Endodermal cell (in vitro differentiated cells): ENCODE measurements around the gene ANKRD29. TPM values are rescaled to one million over a fixed set of nuclear protein-coding genes. Genes with fewer than 3 reads are reported as not detected.

Experiments used
- DNase-seq: peaks from one replicate; pipeline ENCODE4 v3.0.0-alpha.2; 2017
- H3K27ac ChIP-seq: 2 replicates; pipeline ENCODE4 v1.5.1; 2013; ENCODE audit warnings: mild to moderate bottlenecking, low read depth, low read length, moderate library complexity
- H3K27me3 ChIP-seq: 2 replicates; pipeline ENCODE4 v1.6.1; 2013; ENCODE audit warnings: mild to moderate bottlenecking, low read length, moderate library complexity; ENCODE audit not compliant: insufficient read depth, control insufficient read depth, poor library complexity, severe bottlenecking
- H3K36me3 ChIP-seq: 2 replicates; pipeline ENCODE4 v1.7.0; 2013; ENCODE audit warnings: mild to moderate bottlenecking, low read length, moderate library complexity; ENCODE audit not compliant: control insufficient read depth, insufficient read depth
- H3K4me1 ChIP-seq: one replicate; pipeline ENCODE4 v1.7.0; 2013; ENCODE audit warnings: low read length; ENCODE audit not compliant: control insufficient read depth, insufficient read depth
- H3K4me3 ChIP-seq: 2 replicates; pipeline ENCODE4 v1.5.1; 2013; ENCODE audit warnings: mild to moderate bottlenecking, low read length, moderate library complexity
- H3K9ac ChIP-seq: 2 replicates; pipeline ENCODE4 v1.6.1; 2013; ENCODE audit warnings: mild to moderate bottlenecking, low read length, moderate library complexity; ENCODE audit not compliant: poor library complexity, severe bottlenecking; ENCODE audit errors: extremely low read depth
- H3K9me3 ChIP-seq: 2 replicates; pipeline ENCODE4 v1.6.1; 2013; ENCODE audit warnings: mild to moderate bottlenecking, low read length, moderate library complexity; ENCODE audit not compliant: control insufficient read depth
- H3K27ac Mint-ChIP-seq: 2 replicates; pipeline ENCODE4 v1.8.0; 2020; ENCODE audit warnings: mixed read lengths
- H3K27me3 Mint-ChIP-seq: 2 replicates; pipeline ENCODE4 v1.8.0; 2021; ENCODE audit warnings: mild to moderate bottlenecking, mixed read lengths; ENCODE audit not compliant: insufficient read depth
- H3K36me3 Mint-ChIP-seq: 2 replicates; pipeline ENCODE4 v1.8.0; 2020; ENCODE audit warnings: low read depth, mixed read lengths
- H3K4me1 Mint-ChIP-seq: 2 replicates; pipeline ENCODE4 v1.8.0; 2020; ENCODE audit warnings: mixed read lengths
- H3K4me3 Mint-ChIP-seq: 2 replicates; pipeline ENCODE4 v1.8.0; 2020; ENCODE audit warnings: mild to moderate bottlenecking, moderate library complexity, mixed read lengths
- H3K9me3 Mint-ChIP-seq: 2 replicates; pipeline ENCODE4 v1.8.0; 2020; ENCODE audit warnings: mild to moderate bottlenecking, mixed read lengths
- WGBS, 2 experiments: methylation state at CpG; one replicate each; pipeline versions ENCODE4 v1.1.5 to v1.1.7; 2013; ENCODE audit warnings: missing lambda C conversion rate in 2 of 2, mixed read lengths in 1 of 2; ENCODE audit not compliant: insufficient coverage in 1 of 2, insufficient read length in 1 of 2; 5-methylcytosine and 5-hydroxymethylcytosine counted together
- total RNA-seq, 2 donors: library from RNA; stranded (reverse); fragmentation: NEBNext Ultra II Directional in 1 of 2; extraction: Animal tissue kit (Norgen Biotek cat#: 25700) in 1 of 2; gene quantifications; 2 replicates in 1 of 2; 3 replicates in 1 of 2; pipeline ENCODE4 v1.2.1, GENCODE V29; 2021
- TF ChIP-seq, protein P1 (sequence below): fragments of 200-600 bp; sonication (generic); conservative IDR thresholded peaks from 2 replicates; pipeline ENCODE4 v1.5.0; 2021; ENCODE audit warnings: antibody characterized with exemption, mild to moderate bottlenecking

ANKRD29 gene
- total RNA-seq, 2 donors from 2014 or later, result 0.44 to 0.73 TPM

DNA sequence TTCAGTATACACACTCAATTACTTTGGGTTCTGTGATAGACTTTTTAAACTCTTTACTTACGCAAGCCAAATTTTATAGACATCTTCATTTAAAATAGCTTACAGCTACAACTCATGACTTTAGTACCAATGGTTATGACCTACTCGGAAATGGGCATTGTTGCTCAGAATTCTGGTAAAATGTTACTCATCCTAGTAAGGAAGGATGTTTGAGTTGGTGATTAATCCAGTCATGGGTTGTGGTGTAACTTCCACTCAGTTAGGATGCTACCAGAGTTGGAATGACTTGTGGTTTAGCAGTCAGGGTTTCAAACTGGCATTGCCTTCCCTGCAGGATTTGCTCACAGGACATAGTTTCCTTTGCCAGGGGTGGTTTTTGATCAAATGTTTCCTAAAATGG lies 69.0 kb downstream of the ANKRD29 start:
- Histone ChIP-seq H3K27me3 (no peaks in the 10 kb centered on the region), H3K36me3 (no peaks in the 10 kb centered on the region), H3K27ac (no peak overlapping the region), H3K9ac (no peak overlapping the region), H3K4me3 (no peak overlapping the region), H3K4me1 (no peaks in the 10 kb centered on the region), H3K9me3 (no peaks in the 10 kb centered on the region)
- Mint-ChIP-seq H3K4me3 (no peak overlapping the region), H3K27ac (no peak overlapping the region), H3K9me3 (no peaks in the 10 kb centered on the region), H3K4me1 (no peaks in the 10 kb centered on the region), H3K36me3 (no peaks in the 10 kb centered on the region), H3K27me3 (peaks cover 2% of the 10 kb centered on the region)
- 85 to 98% methylated on average over 2 of the region's 2 CpGs for WGBS, 2 experiments
- TF ChIP-seq, protein P1, sequence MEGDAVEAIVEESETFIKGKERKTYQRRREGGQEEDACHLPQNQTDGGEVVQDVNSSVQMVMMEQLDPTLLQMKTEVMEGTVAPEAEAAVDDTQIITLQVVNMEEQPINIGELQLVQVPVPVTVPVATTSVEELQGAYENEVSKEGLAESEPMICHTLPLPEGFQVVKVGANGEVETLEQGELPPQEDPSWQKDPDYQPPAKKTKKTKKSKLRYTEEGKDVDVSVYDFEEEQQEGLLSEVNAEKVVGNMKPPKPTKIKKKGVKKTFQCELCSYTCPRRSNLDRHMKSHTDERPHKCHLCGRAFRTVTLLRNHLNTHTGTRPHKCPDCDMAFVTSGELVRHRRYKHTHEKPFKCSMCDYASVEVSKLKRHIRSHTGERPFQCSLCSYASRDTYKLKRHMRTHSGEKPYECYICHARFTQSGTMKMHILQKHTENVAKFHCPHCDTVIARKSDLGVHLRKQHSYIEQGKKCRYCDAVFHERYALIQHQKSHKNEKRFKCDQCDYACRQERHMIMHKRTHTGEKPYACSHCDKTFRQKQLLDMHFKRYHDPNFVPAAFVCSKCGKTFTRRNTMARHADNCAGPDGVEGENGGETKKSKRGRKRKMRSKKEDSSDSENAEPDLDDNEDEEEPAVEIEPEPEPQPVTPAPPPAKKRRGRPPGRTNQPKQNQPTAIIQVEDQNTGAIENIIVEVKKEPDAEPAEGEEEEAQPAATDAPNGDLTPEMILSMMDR, result no peak
- DNase-seq, result no peak

DNA sequence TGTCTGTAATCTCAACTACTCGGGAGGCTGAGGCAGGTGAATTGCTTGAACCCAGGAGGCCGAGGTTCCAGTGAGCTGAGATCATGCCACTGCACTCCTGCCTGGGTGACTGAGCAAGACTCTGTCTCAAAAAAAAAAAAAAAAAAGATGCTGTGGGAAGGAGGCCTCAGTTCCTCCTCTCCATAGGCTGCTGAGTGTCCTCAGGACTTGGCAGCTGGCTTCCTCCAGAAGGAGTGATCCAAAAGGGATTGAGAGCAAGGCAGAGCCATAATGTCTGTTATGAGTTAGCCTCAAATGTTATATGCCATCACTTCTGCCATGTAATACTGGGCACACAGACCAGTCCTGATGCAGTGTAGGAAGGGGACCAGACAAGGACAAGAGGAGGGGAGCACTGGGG lies 69.8 kb downstream of the ANKRD29 start:
- 96 to 100% methylated on average over 2 of the region's 2 CpGs for WGBS, 2 experiments
- H3K4me3 ChIP-seq, result no peak overlapping the region
- H3K36me3 ChIP-seq, result no peaks in the 10 kb centered on the region
- TF ChIP-seq, protein P1, result no peak
- Mint-ChIP-seq H3K36me3 (no peaks in the 10 kb centered on the region), H3K4me1 (peaks cover 2% of the 10 kb centered on the region), H3K27ac (no peak overlapping the region), H3K27me3 (peaks cover 5% of the 10 kb centered on the region), H3K9me3 (no peaks in the 10 kb centered on the region), H3K4me3 (no peak overlapping the region)
- H3K9me3 ChIP-seq, result no peaks in the 10 kb centered on the region
- no peak overlapping the region for H3K27ac ChIP-seq
- H3K9ac ChIP-seq, result no peak overlapping the region
- H3K4me1 ChIP-seq, result no peaks in the 10 kb centered on the region
- no peaks in the 10 kb centered on the region for H3K27me3 ChIP-seq
- DNase-seq, result no peak

DNA sequence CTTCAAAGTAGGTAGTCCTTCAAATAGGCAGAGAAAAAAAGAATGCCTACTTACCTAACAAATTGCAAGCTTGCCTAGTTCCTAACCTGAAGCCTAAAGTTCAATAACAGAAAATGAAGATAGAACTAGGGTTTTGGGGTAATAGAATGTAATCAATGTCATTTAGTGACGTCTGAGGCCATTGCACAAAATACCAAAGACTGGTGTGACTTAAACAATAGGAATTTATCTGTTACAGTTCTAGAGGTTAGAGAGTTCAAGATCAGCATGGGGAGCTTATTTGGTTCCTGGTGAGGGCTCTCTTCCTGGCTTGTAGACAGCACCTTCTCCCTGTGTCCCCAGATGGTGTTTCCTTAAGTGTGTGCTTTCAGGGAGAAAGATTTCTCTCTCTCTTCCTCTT lies 71.7 kb downstream of the ANKRD29 start:
- H3K9me3 Mint-ChIP-seq, result no peaks in the 10 kb centered on the region
- H3K9me3 ChIP-seq, result no peaks in the 10 kb centered on the region
- DNase-seq, result no peak
- H3K36me3 ChIP-seq, result no peaks in the 10 kb centered on the region
- no peak overlapping the region for H3K4me3 ChIP-seq
- no peak overlapping the region for H3K27ac ChIP-seq
- H3K9ac ChIP-seq, result no peak overlapping the region
- TF ChIP-seq, protein P1, result no peak
- no peaks in the 10 kb centered on the region for H3K4me1 ChIP-seq
- peaks cover 13% of the 10 kb centered on the region for H3K27me3 Mint-ChIP-seq
- no peaks in the 10 kb centered on the region for H3K27me3 ChIP-seq
- no peak overlapping the region for H3K27ac Mint-ChIP-seq
- peaks cover 6% of the 10 kb centered on the region for H3K4me1 Mint-ChIP-seq
- WGBS, 2 experiments, result 0% methylated on average over 1 of the region's 1 CpG
- no peaks in the 10 kb centered on the region for H3K36me3 Mint-ChIP-seq
- H3K4me3 Mint-ChIP-seq, result no peak overlapping the region
